Hepatocyte (in vitro differentiated cells): ENCODE results near the gene PLXNB2. TPM values are rescaled to one million over a fixed set of nuclear protein-coding genes. Genes with fewer than 3 reads are reported as not detected.

Source experiments
- DNase-seq: peaks from one replicate; pipeline ENCODE4 v3.0.0-alpha.2; 2016; ENCODE audit warnings: low spot score
- H2AFZ ChIP-seq: fragments of 200-600 bp; sonication (generic); 2 replicates; pipeline ENCODE4 v1.6.0; 2016; ENCODE audit warnings: antibody characterized with exemption, mild to moderate bottlenecking
- H3K27ac ChIP-seq: fragments of 200-600 bp; sonication (generic); 2 replicates; pipeline ENCODE4 v1.5.1; 2016; ENCODE audit warnings: mild to moderate bottlenecking
- H3K27me3 ChIP-seq: fragments of 200-600 bp; sonication (generic); 2 replicates; pipeline ENCODE4 v1.6.1; 2016
- H3K36me3 ChIP-seq: fragments of 200-600 bp; sonication (generic); replicated peaks from 2 replicates; pipeline ENCODE4 v1.5.1; 2016; ENCODE audit warnings: low read depth; ENCODE audit not compliant: insufficient read depth
- H3K4me1 ChIP-seq: fragments of 200-600 bp; sonication (generic); 2 replicates; pipeline ENCODE4 v1.5.1; 2016; ENCODE audit warnings: mild to moderate bottlenecking, moderate library complexity; ENCODE audit not compliant: insufficient read depth
- H3K4me2 ChIP-seq: fragments of 200-600 bp; sonication (generic); 2 replicates; pipeline ENCODE4 v1.6.0; 2016
- H3K4me3 ChIP-seq: fragments of 200-600 bp; sonication (generic); 2 replicates; pipeline ENCODE4 v1.5.1; 2016; ENCODE audit warnings: mild to moderate bottlenecking
- H3K79me2 ChIP-seq: fragments of 200-600 bp; sonication (generic); 2 replicates; pipeline ENCODE4 v1.6.0; 2017; ENCODE audit warnings: mild to moderate bottlenecking
- H3K9me2 ChIP-seq: fragments of 200-600 bp; sonication (generic); replicated peaks from 2 replicates; pipeline ENCODE4 v1.6.0; 2017; ENCODE audit warnings: mild to moderate bottlenecking; ENCODE audit not compliant: insufficient read depth
- H3K9me3 ChIP-seq: fragments of 200-600 bp; sonication (generic); 2 replicates; pipeline ENCODE4 v1.5.1; 2016; ENCODE audit warnings: low read depth, mild to moderate bottlenecking
- H4K20me1 ChIP-seq: fragments of 200-600 bp; sonication (generic); 2 replicates; pipeline ENCODE4 v1.6.0; 2016; ENCODE audit warnings: mild to moderate bottlenecking; ENCODE audit not compliant: insufficient read depth, poor library complexity, severe bottlenecking
- EZH2 ChIP-seq: fragments of 200-600 bp; sonication (generic); IDR thresholded peaks from 2 replicates; pipeline ENCODE4 v1.6.1; 2016; ENCODE audit warnings: antibody characterized with exemption, mild to moderate bottlenecking, borderline replicate concordance
- EZH2phosphoT487 ChIP-seq: fragments of 200-600 bp; sonication (generic); IDR thresholded peaks from one replicate; pipeline ENCODE4 v1.6.1; 2018; ENCODE audit warnings: antibody characterized with exemption, mild to moderate bottlenecking, low read depth, moderate library complexity; ENCODE audit not compliant: unreplicated experiment, severe bottlenecking
- WGBS: methylation state at CpG from one replicate; pipeline ENCODE4 v1.1.6; 2016; ENCODE audit warnings: low lambda C conversion rate; ENCODE audit errors: missing lambda C conversion rate; 5-methylcytosine and 5-hydroxymethylcytosine counted together
- polyA plus RNA-seq: library from polyadenylated mRNA; unstranded; fragments of >200 nt; fragmentation: Nextera tagmentation; extraction: Ambion mirVana; gene quantifications from 2 replicates; pipeline ENCODE4 v1.2.1, GENCODE V29; 2016
- total RNA-seq: library from RNA; depleted of rRNA; stranded (reverse); fragments of >200 nt; gene quantifications from 2 replicates; pipeline ENCODE4 v1.2.3, GENCODE V29; 2014
- TF ChIP-seq, protein P1 (sequence below): fragments of 200-600 bp; sonication (generic); IDR thresholded peaks from 2 replicates; pipeline ENCODE4 v1.5.1; 2016; ENCODE audit warnings: antibody characterized with exemption, mild to moderate bottlenecking; ENCODE audit not compliant: poor library complexity

PLXNB2 gene
- total and polyA plus RNA-seq, 2 experiments from 2014 or later = 113 to 147 TPM

DNA sequence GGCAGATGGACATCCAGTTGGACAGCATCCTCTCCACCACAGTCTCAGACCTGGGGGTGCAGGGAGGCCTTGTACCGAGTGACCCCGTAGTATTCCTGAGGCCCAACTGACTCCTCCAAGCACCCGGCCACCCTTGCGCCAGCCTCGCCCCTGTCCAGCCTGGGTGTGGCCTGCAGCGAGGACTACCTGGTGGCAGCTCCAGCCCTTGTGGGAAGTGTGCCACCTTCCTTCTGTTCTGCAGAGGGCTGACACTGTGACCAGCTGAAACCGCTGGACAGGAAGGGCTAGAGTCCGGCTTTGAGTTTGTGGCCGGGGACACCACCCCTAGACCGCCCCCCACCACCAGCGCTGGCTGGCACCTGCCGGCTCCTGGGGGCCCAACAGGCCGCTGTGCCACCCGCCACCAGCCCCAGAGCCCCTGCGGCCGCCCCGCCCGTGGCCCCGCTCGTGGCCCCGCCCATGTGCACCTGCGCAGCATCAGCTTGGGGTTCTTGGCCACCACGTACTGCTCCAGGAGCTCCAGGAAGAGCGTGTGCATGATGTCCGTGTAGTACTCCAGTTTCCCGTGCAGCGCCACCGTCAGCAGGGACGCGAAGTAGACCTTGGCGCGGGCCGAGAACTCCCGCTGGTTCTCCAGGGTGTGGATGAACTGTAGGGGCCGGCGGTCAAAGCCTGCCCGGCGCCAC, 27.3 kb downstream of the PLXNB2 start:
- no peak for DNase-seq
- H3K36me3 ChIP-seq = no peaks in the 10 kb centered on the region
- H3K27me3 ChIP-seq = no peaks in the 10 kb centered on the region
- H3K4me2 ChIP-seq = no peak overlapping the region
- no peak overlapping the region for H3K4me3 ChIP-seq
- peaks cover 12% of the 10 kb centered on the region for H3K4me1 ChIP-seq
- H3K27ac ChIP-seq = no peak overlapping the region
- no peaks in the 10 kb centered on the region for H3K79me2 ChIP-seq
- 98% methylated on average over 34 of the region's 38 CpGs for WGBS
- TF ChIP-seq EZH2 (no peak), EZH2phosphoT487 (no peak)
- TF ChIP-seq, protein P1, sequence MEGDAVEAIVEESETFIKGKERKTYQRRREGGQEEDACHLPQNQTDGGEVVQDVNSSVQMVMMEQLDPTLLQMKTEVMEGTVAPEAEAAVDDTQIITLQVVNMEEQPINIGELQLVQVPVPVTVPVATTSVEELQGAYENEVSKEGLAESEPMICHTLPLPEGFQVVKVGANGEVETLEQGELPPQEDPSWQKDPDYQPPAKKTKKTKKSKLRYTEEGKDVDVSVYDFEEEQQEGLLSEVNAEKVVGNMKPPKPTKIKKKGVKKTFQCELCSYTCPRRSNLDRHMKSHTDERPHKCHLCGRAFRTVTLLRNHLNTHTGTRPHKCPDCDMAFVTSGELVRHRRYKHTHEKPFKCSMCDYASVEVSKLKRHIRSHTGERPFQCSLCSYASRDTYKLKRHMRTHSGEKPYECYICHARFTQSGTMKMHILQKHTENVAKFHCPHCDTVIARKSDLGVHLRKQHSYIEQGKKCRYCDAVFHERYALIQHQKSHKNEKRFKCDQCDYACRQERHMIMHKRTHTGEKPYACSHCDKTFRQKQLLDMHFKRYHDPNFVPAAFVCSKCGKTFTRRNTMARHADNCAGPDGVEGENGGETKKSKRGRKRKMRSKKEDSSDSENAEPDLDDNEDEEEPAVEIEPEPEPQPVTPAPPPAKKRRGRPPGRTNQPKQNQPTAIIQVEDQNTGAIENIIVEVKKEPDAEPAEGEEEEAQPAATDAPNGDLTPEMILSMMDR = no peak
- H3K9me2 ChIP-seq = no peaks in the 10 kb centered on the region
- H4K20me1 ChIP-seq = peaks cover 1% of the 10 kb centered on the region
- H2AFZ ChIP-seq = no peak overlapping the region
- no peaks in the 10 kb centered on the region for H3K9me3 ChIP-seq

DNA sequence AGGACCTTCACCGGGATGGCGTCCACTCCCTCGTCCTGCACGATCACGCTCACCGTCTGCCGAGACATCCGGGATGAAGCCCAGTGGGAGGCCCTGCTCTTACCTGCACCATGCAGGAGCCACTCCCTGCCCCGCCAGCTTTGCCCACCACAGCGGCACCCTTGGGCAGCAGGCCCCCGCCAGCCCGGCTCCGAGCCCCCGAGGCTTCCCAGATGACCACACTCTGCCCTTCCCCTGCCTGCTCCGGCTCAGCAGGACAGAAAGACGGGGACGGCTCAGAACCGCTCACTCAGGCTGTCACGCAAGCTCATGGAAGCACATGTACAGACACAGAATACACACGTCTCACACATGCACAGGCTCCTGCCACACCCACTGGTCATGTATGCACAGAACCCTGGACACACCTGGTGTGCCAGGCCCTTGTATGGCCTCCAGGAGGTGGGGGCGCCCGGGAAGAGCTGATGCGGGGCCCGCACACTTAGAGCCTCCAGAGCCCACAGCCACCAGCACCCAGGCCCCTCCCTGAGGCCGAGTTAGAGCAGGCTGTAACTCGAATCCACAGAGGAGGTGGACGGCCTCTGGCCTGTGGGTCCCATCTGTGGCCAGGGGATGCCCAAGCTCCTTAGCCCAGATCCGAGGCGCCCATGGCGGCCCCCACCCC, 28.4 kb downstream of the PLXNB2 start:
- no peak overlapping the region for H2AFZ ChIP-seq
- no peaks in the 10 kb centered on the region for H3K27me3 ChIP-seq
- H3K4me1 ChIP-seq = peaks cover 12% of the 10 kb centered on the region
- no peaks in the 10 kb centered on the region for H3K79me2 ChIP-seq
- no peaks in the 10 kb centered on the region for H3K36me3 ChIP-seq
- H3K4me3 ChIP-seq = no peak overlapping the region
- WGBS = 91% methylated on average over 30 of the region's 30 CpGs
- H3K4me2 ChIP-seq = no peak overlapping the region
- no peaks in the 10 kb centered on the region for H3K9me2 ChIP-seq
- DNase-seq = no peak
- no peaks in the 10 kb centered on the region for H3K9me3 ChIP-seq
- peaks cover 2% of the 10 kb centered on the region for H4K20me1 ChIP-seq
- H3K27ac ChIP-seq = no peak overlapping the region
- TF ChIP-seq EZH2 = no peak
- TF ChIP-seq, protein P1 = no peak
- no peak for TF ChIP-seq EZH2phosphoT487

DNA sequence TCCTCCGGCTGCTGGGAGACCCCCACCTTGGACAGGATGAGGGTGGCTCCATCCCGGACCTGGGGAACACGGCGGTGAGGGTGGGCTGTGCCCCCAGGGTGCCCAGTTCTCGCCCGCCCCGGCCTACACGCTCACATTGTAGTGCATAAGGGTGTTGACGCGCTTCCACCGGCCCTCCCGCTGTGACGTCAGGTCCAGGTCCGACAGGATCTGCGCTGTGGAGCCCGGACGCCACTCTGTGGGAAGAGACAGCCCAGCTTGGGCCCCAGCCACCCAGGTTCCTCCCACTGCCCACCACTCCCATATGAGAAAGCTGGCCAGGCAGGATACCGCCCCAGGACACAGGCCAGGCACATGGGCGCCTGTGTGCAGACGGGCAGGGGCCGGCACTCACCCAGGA, 29.0 kb downstream of the PLXNB2 start:
- Histone ChIP-seq H3K9me2 (no peaks in the 10 kb centered on the region), H3K27ac (no peak overlapping the region), H3K36me3 (no peaks in the 10 kb centered on the region), H3K4me2 (no peak overlapping the region), H3K9me3 (no peaks in the 10 kb centered on the region), H3K4me1 (peaks cover 12% of the 10 kb centered on the region), H3K4me3 (no peak overlapping the region), H3K79me2 (no peaks in the 10 kb centered on the region), H4K20me1 (peaks cover 2% of the 10 kb centered on the region), H2AFZ (no peak overlapping the region), H3K27me3 (no peaks in the 10 kb centered on the region)
- TF ChIP-seq, protein P1 = no peak
- TF ChIP-seq EZH2 (no peak), EZH2phosphoT487 (no peak)
- DNase-seq = no peak
- 94% methylated on average over 20 of the region's 21 CpGs for WGBS
